Mesenchymal stem cell (in vitro differentiated cells and primary cell): Measurements from ENCODE around the gene EARS2.
"Not testable (repeated sequence)": the region's sequence is repeated elsewhere in the genome, so short reads cannot be mapped to it uniquely, and the experiment has no call there.

Source experiments
- DNase-seq: peaks from one replicate; pipeline ENCODE4 v3.0.0-alpha.2; 2013
- H2AFZ ChIP-seq: one replicate; pipeline ENCODE4 v1.6.1; 2013; ENCODE audit warnings: low read depth, mild to moderate bottlenecking, control low read depth, inconsistent platforms, low read length, moderate library complexity
- H2AK5ac ChIP-seq: 2 replicates; pipeline ENCODE4 v1.6.1; 2013; ENCODE audit warnings: low read length, moderate library complexity, mild to moderate bottlenecking, inconsistent platforms; ENCODE audit not compliant: severe bottlenecking
- H2BK120ac ChIP-seq: one replicate; pipeline ENCODE4 v1.6.1; 2013; ENCODE audit warnings: low read depth, mild to moderate bottlenecking, inconsistent platforms, low read length, moderate library complexity
- H2BK12ac ChIP-seq, 2 experiments: one replicate each; pipeline ENCODE4 v1.6.1; 2013; ENCODE audit warnings: inconsistent platforms in 2 of 2, low read length in 2 of 2, mild to moderate bottlenecking in 2 of 2, moderate library complexity in 2 of 2, control low read depth in 1 of 2
- H2BK15ac ChIP-seq: one replicate; pipeline ENCODE4 v1.6.1; 2013; ENCODE audit warnings: mild to moderate bottlenecking, low read depth, inconsistent platforms; ENCODE audit not compliant: poor library complexity, severe bottlenecking
- H2BK5ac ChIP-seq: 2 replicates; pipeline ENCODE4 v1.6.1; 2013; ENCODE audit warnings: low read depth, mild to moderate bottlenecking, low read length, control low read depth, inconsistent platforms; ENCODE audit not compliant: poor library complexity, severe bottlenecking
- H3K14ac ChIP-seq, 2 experiments: one replicate each; pipeline ENCODE4 v1.6.1; 2013; ENCODE audit warnings: inconsistent platforms in 2 of 2, low read length in 2 of 2, control low read depth in 1 of 2, mild to moderate bottlenecking in 1 of 2, moderate library complexity in 1 of 2
- H3K18ac ChIP-seq, 2 experiments: one replicate each; pipeline ENCODE4 v1.6.1; 2013; ENCODE audit warnings: inconsistent platforms in 2 of 2, low read length in 2 of 2, control low read depth in 1 of 2, low read depth in 1 of 2, mild to moderate bottlenecking in 1 of 2
- H3K23ac ChIP-seq, 2 experiments: one replicate each; pipeline ENCODE4 v1.6.1; 2013; ENCODE audit warnings: inconsistent platforms in 2 of 2, low read length in 2 of 2, mild to moderate bottlenecking in 2 of 2, moderate library complexity in 2 of 2, control low read depth in 1 of 2
- H3K27ac ChIP-seq: 2 replicates; pipeline ENCODE4 v1.5.1; 2013; ENCODE audit warnings: mild to moderate bottlenecking, moderate library complexity, low read length, control low read depth, inconsistent platforms; ENCODE audit not compliant: poor library complexity, severe bottlenecking
- H3K27me3 ChIP-seq, 2 experiments: 2 replicates each; pipeline versions ENCODE4 v1.6.1 to v1.7.0; 2013; ENCODE audit warnings: low read length in 2 of 2, mild to moderate bottlenecking in 2 of 2, moderate library complexity in 2 of 2, control low read depth in 1 of 2, inconsistent platforms in 1 of 2; ENCODE audit not compliant: control insufficient read depth in 1 of 2, insufficient read depth in 1 of 2
- H3K36me3 ChIP-seq, 2 experiments: 2 replicates each; pipeline versions ENCODE4 v1.6.1 to v1.7.0; 2013; ENCODE audit warnings: low read length in 2 of 2, control low read depth in 1 of 2, inconsistent platforms in 1 of 2, low read depth in 1 of 2, mild to moderate bottlenecking in 1 of 2; ENCODE audit not compliant: insufficient read depth in 2 of 2, control insufficient read depth in 1 of 2
- H3K4ac ChIP-seq, 2 experiments: one replicate each; pipeline ENCODE4 v1.6.1; 2013; ENCODE audit warnings: inconsistent platforms in 2 of 2, low read length in 2 of 2, mild to moderate bottlenecking in 2 of 2, moderate library complexity in 2 of 2, control low read depth in 1 of 2, low read depth in 1 of 2
- H3K4me1 ChIP-seq: 2 replicates; pipeline ENCODE4 v1.6.1; 2013; ENCODE audit warnings: low read depth, low read length, control low read depth; ENCODE audit not compliant: control insufficient read depth, insufficient read depth
- H3K4me2 ChIP-seq: 2 replicates; pipeline ENCODE4 v1.6.1; 2013; ENCODE audit warnings: low read length, mild to moderate bottlenecking, inconsistent platforms; ENCODE audit not compliant: poor library complexity, severe bottlenecking
- H3K4me3 ChIP-seq, 2 experiments: 2 replicates each; pipeline versions ENCODE4 v1.5.1 to v1.7.0; 2013; ENCODE audit warnings: low read length in 2 of 2, mild to moderate bottlenecking in 2 of 2, control low read depth in 1 of 2, low read depth in 1 of 2; ENCODE audit not compliant: insufficient read depth in 1 of 2
- H3K79me1 ChIP-seq: replicated peaks from 2 replicates; pipeline ENCODE4 v1.6.1; 2013; ENCODE audit warnings: mild to moderate bottlenecking, control low read depth, low read length, inconsistent platforms; ENCODE audit not compliant: poor library complexity, severe bottlenecking
- H3K9ac ChIP-seq: 2 replicates; pipeline ENCODE4 v1.7.0; 2013; ENCODE audit warnings: mild to moderate bottlenecking, low read length, moderate library complexity
- H3K9me3 ChIP-seq: 2 replicates; pipeline ENCODE4 v1.7.0; 2013; ENCODE audit warnings: mild to moderate bottlenecking, low read length; ENCODE audit not compliant: control insufficient read depth
- H4K8ac ChIP-seq: one replicate; pipeline ENCODE4 v1.6.1; 2013; ENCODE audit warnings: inconsistent platforms, mild to moderate bottlenecking, low read length, moderate library complexity
- H4K91ac ChIP-seq: one replicate; pipeline ENCODE4 v1.6.1; 2013; ENCODE audit warnings: mild to moderate bottlenecking, low read length, inconsistent platforms
- WGBS: methylation state at CpG from one replicate; pipeline ENCODE4 v1.1.7; 2013; ENCODE audit warnings: mixed read lengths; 5-methylcytosine and 5-hydroxymethylcytosine counted together

The EARS2 gene

DNA sequence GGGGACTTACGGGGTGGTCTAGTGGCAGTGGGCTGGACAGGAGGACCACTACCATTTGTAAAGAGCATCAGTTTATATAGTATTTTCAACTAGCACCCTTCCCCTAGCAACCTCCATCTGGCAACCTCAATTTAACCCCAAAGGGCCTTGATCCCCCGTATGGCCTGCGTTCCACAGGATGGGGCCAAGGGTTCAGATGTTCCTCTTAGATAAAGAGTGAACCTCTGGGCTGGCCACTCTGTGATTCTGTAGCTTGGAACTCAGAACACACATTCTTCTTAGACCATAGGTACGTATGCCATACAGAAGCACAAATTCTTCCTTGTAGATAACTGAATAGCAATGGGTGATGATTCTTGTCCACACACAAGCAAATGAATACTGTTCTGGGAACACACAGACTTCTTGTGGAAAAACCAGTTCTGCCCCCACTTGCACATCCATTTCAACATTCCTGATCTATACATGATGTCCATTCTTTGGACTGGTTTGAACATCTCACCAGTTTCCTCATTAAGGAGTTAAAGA lies 44.9 kb downstream of the EARS2 start:
- no peak for DNase-seq
- Histone ChIP-seq H3K4ac (no peak overlapping the region), H2AK5ac (peak overlapping the region; percentile 82), H3K23ac (no peak overlapping the region), H3K14ac (no peak overlapping the region), H3K79me1 (no peaks in the 10 kb centered on the region), H2BK120ac (no peak overlapping the region), H4K91ac (no peak overlapping the region), H2BK12ac (no peak overlapping the region), H2BK15ac (no peak overlapping the region), H2BK5ac (no peak overlapping the region), H3K9me3 (no peaks in the 10 kb centered on the region), H3K27me3 (no peaks in the 10 kb centered on the region), H3K4me3 (no peak overlapping the region), H3K4me2 (no peak overlapping the region), H3K27ac (no peak overlapping the region), H3K4me1 (peaks cover 16% of the 10 kb centered on the region), H3K9ac (no peak overlapping the region), H3K18ac (no peak overlapping the region), H3K36me3 (peaks cover 3 to 10% of the 10 kb centered on the region in 2 experiments), H2AFZ (no peak overlapping the region), H4K8ac (no peak overlapping the region)
- 99% methylated on average over 4 of the region's 4 CpGs for WGBS

DNA sequence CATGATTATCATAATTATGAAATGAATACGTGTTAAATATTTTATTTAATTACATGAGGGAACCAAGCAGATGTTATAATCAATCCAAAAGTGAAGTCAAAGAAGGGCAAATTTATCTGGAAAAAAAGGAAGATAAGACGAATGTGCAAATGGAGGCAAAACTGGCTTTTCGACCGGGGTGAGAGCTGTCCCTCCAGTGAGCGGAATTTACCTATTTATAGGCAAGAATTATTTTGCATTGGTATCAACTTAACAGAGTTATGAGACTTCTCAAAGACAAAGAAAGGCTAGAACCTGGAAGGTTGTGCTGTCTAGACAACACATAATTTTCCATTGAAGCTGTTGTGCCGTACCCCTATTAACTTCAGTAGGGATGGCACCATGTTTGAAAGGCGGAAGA lies 45.4 kb downstream of the EARS2 start:
- no peak overlapping the region for H2BK5ac ChIP-seq
- WGBS, result 85% methylated on average over 5 of the region's 7 CpGs
- no peak overlapping the region for H2BK120ac ChIP-seq
- no peaks in the 10 kb centered on the region for H3K27me3 ChIP-seq
- no peaks in the 10 kb centered on the region for H3K9me3 ChIP-seq
- no peak overlapping the region for H3K9ac ChIP-seq
- H3K27ac ChIP-seq, result no peak overlapping the region
- no peak overlapping the region for H3K4ac ChIP-seq
- no peak for DNase-seq
- no peaks in the 10 kb centered on the region for H3K79me1 ChIP-seq
- H2BK15ac ChIP-seq, result no peak overlapping the region
- no peak overlapping the region for H2BK12ac ChIP-seq
- H3K18ac ChIP-seq, result no peak overlapping the region
- H3K14ac ChIP-seq, result no peak overlapping the region
- peaks cover 3 to 10% of the 10 kb centered on the region in 2 experiments for H3K36me3 ChIP-seq
- H3K4me1 ChIP-seq, result peaks cover 17% of the 10 kb centered on the region
- no peak overlapping the region for H3K4me2 ChIP-seq
- H3K23ac ChIP-seq, result no peak overlapping the region
- H3K4me3 ChIP-seq, result no peak overlapping the region
- H4K8ac ChIP-seq, result no peak overlapping the region
- H2AK5ac ChIP-seq, result no peak overlapping the region
- no peak overlapping the region for H2AFZ ChIP-seq
- no peak overlapping the region for H4K91ac ChIP-seq

DNA sequence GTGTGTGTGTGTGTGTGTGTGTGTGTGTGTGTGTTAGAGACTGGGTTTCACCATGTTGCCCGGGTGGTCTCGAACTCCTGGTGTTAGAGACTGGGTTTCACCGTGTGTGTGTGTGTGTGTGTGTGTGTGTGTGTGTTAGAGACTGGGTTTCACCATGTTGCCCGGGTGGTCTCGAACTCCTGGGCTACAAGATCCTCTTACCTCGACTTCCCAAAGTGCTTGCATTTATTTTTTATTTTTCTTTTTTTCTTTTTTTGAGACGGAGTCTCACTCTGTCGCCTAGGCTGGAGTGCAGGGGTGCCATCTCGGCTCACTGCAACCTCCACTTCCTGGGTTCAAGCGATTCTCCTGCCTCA lies 46.3 kb downstream of the EARS2 start:
- H2AK5ac ChIP-seq, result not testable (repeated sequence)

DNA sequence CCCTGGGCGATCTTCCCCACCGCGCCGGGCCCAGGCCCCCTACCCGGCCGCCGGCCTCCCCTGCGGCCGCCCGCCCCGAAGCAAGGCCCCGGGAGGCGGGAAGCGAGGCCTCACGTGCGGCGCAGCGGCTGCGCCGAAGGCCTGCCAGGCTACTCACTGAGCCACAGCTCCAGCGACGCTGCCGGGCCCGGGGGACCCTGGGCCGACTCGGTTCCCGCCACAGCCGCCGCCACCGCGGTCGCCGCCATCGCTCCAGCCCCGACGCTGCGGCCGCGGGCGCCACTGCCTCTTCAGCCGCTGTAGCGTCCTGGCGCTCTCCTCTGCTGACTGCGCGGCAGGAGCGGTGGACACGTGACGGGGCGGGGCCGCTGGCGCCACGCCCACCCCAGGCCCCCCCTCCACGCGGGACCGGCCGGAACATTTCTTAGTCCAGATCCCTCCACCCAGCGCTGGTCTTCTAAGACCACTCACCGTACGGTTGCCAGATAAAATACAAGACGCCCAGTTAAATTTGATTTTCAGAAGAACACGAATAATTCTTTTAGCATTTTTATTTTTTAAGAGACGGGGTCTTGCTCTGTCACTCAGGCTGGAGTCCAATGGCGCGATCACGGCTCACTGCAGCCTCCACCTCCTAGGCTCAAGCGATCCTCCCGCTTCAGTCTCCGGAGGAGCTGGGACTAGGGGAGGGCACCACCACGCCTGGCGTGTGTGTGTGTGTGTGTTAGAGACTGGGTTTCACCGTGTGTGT lies 46.8 kb downstream of the EARS2 start, which contains the start of gene GGA2:
GGA2 (minus strand) TSS at position 331 of the 751 bp plus-strand sequence; CDS start at position 248, 83 bp downstream.
- H4K91ac ChIP-seq, result peak within 1 kb of the TSS; percentile 66
- peak within 1 kb of the TSS; percentile 77 for H2AK5ac ChIP-seq
- H2AFZ ChIP-seq, result peak within 1 kb of the TSS; percentile 79
- peak within 1 kb of the TSS in 1 of 2 experiments; percentile 6 for H3K23ac ChIP-seq
- no peaks in the 10 kb centered on the region for H3K9me3 ChIP-seq
- peak within 1 kb of the TSS in 1 of 2 experiments; percentile 56 for H3K4ac ChIP-seq
- peaks cover 3 to 10% of the 10 kb centered on the region in 2 experiments for H3K36me3 ChIP-seq
- peak within 1 kb of the TSS; percentile 83 for H2BK120ac ChIP-seq
- H3K79me1 ChIP-seq, result peaks cover 2% of the 10 kb centered on the region
- 4% methylated on average over 68 of the region's 71 CpGs for WGBS
- H3K9ac ChIP-seq, result peak within 1 kb of the TSS; percentile 88
- DNase-seq, result peak; percentile 84
- peak within 1 kb of the TSS; percentile 54 for H4K8ac ChIP-seq
- peak within 1 kb of the TSS; percentile 89 for H2BK15ac ChIP-seq
- H3K4me3 ChIP-seq, result peak within 1 kb of the TSS; percentile 86 to 92
- H2BK5ac ChIP-seq, result no peak within 1 kb of the TSS
- peak within 1 kb of the TSS; percentile 33 for H3K27ac ChIP-seq
- H3K4me1 ChIP-seq, result peaks cover 27% of the 10 kb centered on the region
- H3K18ac ChIP-seq, result peak within 1 kb of the TSS; percentile 60 to 95
- peak within 1 kb of the TSS; percentile 45 to 56 for H3K14ac ChIP-seq
- peak within 1 kb of the TSS in 1 of 2 experiments; percentile 89 for H2BK12ac ChIP-seq
- peak within 1 kb of the TSS; percentile 77 for H3K4me2 ChIP-seq
- H3K27me3 ChIP-seq, result no peaks in the 10 kb centered on the region

More for the DNA sequence above, 46.3 kb downstream of the EARS2 start:
- not testable (repeated sequence) for H4K91ac ChIP-seq, H3K27ac ChIP-seq, H3K23ac ChIP-seq, H2BK5ac ChIP-seq, H3K4ac ChIP-seq, H3K27me3 ChIP-seq, H2BK15ac ChIP-seq, H3K79me1 ChIP-seq, H3K9me3 ChIP-seq, H3K14ac ChIP-seq, DNase-seq, H2BK120ac ChIP-seq
- peak overlapping the region; percentile 54 for H4K8ac ChIP-seq
- H3K4me2 ChIP-seq, result peak overlapping the region; percentile 76
- peaks cover 24% of the 10 kb centered on the region for H3K4me1 ChIP-seq
- WGBS, result 90% methylated on average over 10 of the region's 10 CpGs
- peaks cover 3 to 10% of the 10 kb centered on the region in 2 experiments for H3K36me3 ChIP-seq
- H2AFZ ChIP-seq, result peak overlapping the region; percentile 79
- H3K9ac ChIP-seq, result peak overlapping the region; percentile 88
- H2BK12ac ChIP-seq, result peak overlapping the region in 1 of 2 experiments; percentile 89
- peak overlapping the region in 1 of 2 experiments; percentile 86 for H3K4me3 ChIP-seq
- peak overlapping the region in 1 of 2 experiments; percentile 95 for H3K18ac ChIP-seq
